K562 (cell line): Measurements from ENCODE around the gene CENPO. TPM values are rescaled to one million over a fixed set of nuclear protein-coding genes. Genes with fewer than 3 reads are reported as not detected.

Experiments
- ATAC-seq: fragments of 200-7000 bp; cut with Tn5 transposase; 3 replicates; pipeline ENCODE4 v1.9.1; 2020; ENCODE audit warnings: moderate library complexity
- BruUV-seq: library from RNA; stranded (reverse); fragments of 400-500 nt; replicated peaks from 2 replicates; lab custom pipeline; 2021; lab: Mats Ljungman, UMichigan
- CTCF ChIA-PET: fragments of 300-600 bp; formaldehyde crosslinking; extraction: SDS; loops from one replicate; lab custom pipeline; 2021; ENCODE audit warnings: low intra/inter-chr PET ratio; lab: Yijun Ruan, JAX
- POLR2A ChIA-PET: fragments of 300-600, 350-650 bp; sonication (Branson Sonifier 250); formaldehyde crosslinking; extraction: SDS; loops from one replicate; lab custom pipeline; 2021; ENCODE audit warnings: antibody characterized with exemption, inconsistent platforms; lab: Yijun Ruan, JAX
- DNase-seq, 4 experiments: peaks; one replicate each; pipeline versions ENCODE4 v3.0.0 to v3.0.0-alpha.2; 2011 to 2018; ENCODE audit warnings: low spot score in 3 of 4, mixed read lengths in 3 of 4; ENCODE audit errors: extremely low read depth in 1 of 4
- FAIRE-seq: peaks from 2 replicates; lab custom pipeline; 2011; peaks lifted over from hg19 to GRCh38; lab: Jason Lieb, UNC
- H2AFZ ChIP-seq: 2 replicates; pipeline ENCODE4 v1.6.0; 2011; ENCODE audit warnings: low read depth, low read length, control low read depth, inconsistent platforms
- H3K27ac ChIP-seq: fragments of 200-600 bp; 3 replicates; pipeline ENCODE4 v1.8.0; 2011; ENCODE audit warnings: low read depth, mild to moderate bottlenecking, control low read depth, inconsistent platforms, low read length, moderate library complexity, mixed read lengths; ENCODE audit errors: extremely low read depth
- H3K27me3 ChIP-seq, 2 experiments: fragments of 300-600 bp in 1 of 2; 2 replicates in 1 of 2; 3 replicates in 1 of 2; pipeline versions ENCODE4 v1.6.0 to v1.8.0; 2011; ENCODE audit warnings: inconsistent platforms in 2 of 2, low read length in 2 of 2, mild to moderate bottlenecking in 1 of 2, mixed read lengths in 1 of 2, moderate library complexity in 1 of 2; ENCODE audit not compliant: control insufficient read depth in 2 of 2, insufficient read depth in 2 of 2
- H3K36me3 ChIP-seq: fragments of 300-600 bp; 3 replicates; pipeline ENCODE4 v1.8.0; 2011; ENCODE audit warnings: mild to moderate bottlenecking, low read length, inconsistent platforms; ENCODE audit not compliant: control insufficient read depth, insufficient read depth
- H3K4me1 ChIP-seq, 2 experiments: fragments of 200-600 bp in 1 of 2; replicated peaks in 1 of 2; 2 replicates in 1 of 2; 3 replicates in 1 of 2; pipeline versions ENCODE4 v1.5.1 to v1.8.0; 2011; ENCODE audit warnings: inconsistent platforms in 2 of 2, low read length in 2 of 2, mild to moderate bottlenecking in 1 of 2, mixed read lengths in 1 of 2, moderate library complexity in 1 of 2; ENCODE audit not compliant: control insufficient read depth in 2 of 2, insufficient read depth in 2 of 2
- H3K4me2 ChIP-seq: 2 replicates; pipeline ENCODE4 v1.6.1; 2011; ENCODE audit warnings: low read length, control low read depth, inconsistent platforms, mixed read lengths; ENCODE audit not compliant: insufficient read depth
- H3K4me3 ChIP-seq: fragments of 200-600 bp; sonication (generic), shearing (Covaris generic); 2 replicates; pipeline ENCODE4 v1.5.1; 2016; ENCODE audit warnings: control low read depth, inconsistent platforms
- H3K79me2 ChIP-seq: fragments of 200-600 bp; 3 replicates; pipeline ENCODE4 v1.8.0; 2011; ENCODE audit warnings: low read length, inconsistent platforms; ENCODE audit not compliant: control insufficient read depth, insufficient read depth
- H3K9ac ChIP-seq, 2 experiments: 2 replicates each; pipeline versions ENCODE4 v1.6.0 to v1.6.1; 2011; ENCODE audit warnings: low read depth in 2 of 2, low read length in 2 of 2, control low read depth in 1 of 2, inconsistent platforms in 1 of 2, mild to moderate bottlenecking in 1 of 2, mixed read lengths in 1 of 2; ENCODE audit not compliant: insufficient read depth in 1 of 2
- H3K9me1 ChIP-seq: one replicate; pipeline ENCODE4 v1.6.0; 2011; ENCODE audit warnings: inconsistent platforms, mild to moderate bottlenecking, low read length, moderate library complexity; ENCODE audit not compliant: control insufficient read depth, insufficient read depth
- H3K9me3 ChIP-seq: replicated peaks from 2 replicates; pipeline ENCODE4 v1.5.1; 2011; ENCODE audit warnings: low read depth, low read length, inconsistent platforms; ENCODE audit not compliant: control insufficient read depth, insufficient read depth
- H4K20me1 ChIP-seq: replicated peaks from 2 replicates; pipeline ENCODE4 v1.6.1; 2011; ENCODE audit warnings: low read length, inconsistent platforms, mixed read lengths; ENCODE audit not compliant: control insufficient read depth, insufficient read depth
- BRCA1 ChIP-seq, 2 experiments: fragments of 450-650 bp in 1 of 2; sonication (generic) in 1 of 2; formaldehyde crosslinking in 1 of 2; IDR thresholded peaks; 2 replicates each; pipeline versions ENCODE4 v1.5.0 to v1.6.1; 2017 to 2020; ENCODE audit warnings: mild to moderate bottlenecking in 1 of 2, missing genetic modification reagents in 1 of 2
- PHF8 ChIP-seq: fragments of 200-600 bp; sonication (generic); IDR thresholded peaks from 2 replicates; pipeline ENCODE4 v1.6.1; 2012; ENCODE audit warnings: mixed run types, mild to moderate bottlenecking, inconsistent platforms, low read length, moderate library complexity, borderline replicate concordance
- ZNF57 ChIP-seq: fragments of 450-650 bp; formaldehyde crosslinking; IDR thresholded peaks from 2 replicates; pipeline ENCODE4 v1.4.0; 2020; ENCODE audit warnings: mild to moderate bottlenecking, moderate library complexity
- WGBS: fragments of 100-300 bp; shearing (Covaris generic); methylation state at CpG from one replicate; pipeline ENCODE4 v1.1.6; 2016; ENCODE audit warnings: low coverage, mixed read lengths; ENCODE audit not compliant: insufficient coverage; ENCODE audit errors: missing lambda C conversion rate; 5-methylcytosine and 5-hydroxymethylcytosine counted together
- in situ Hi-C: fragments of 300-500 bp; cut with MboI; formaldehyde crosslinking; loops from 4 replicates; pipeline ENCODE4 v1.15.0; 2018; ENCODE audit warnings: inconsistent platforms, mixed read lengths
- intact Hi-C: fragments of 100-400 bp; cut with micrococcal nuclease; formaldehyde crosslinking; loops from 2 replicates; pipeline ENCODE4 v1.14.2; 2022
- polyA plus RNA-seq, 8 experiments: library from polyadenylated mRNA; depleted of rRNA in 4 of 8; stranded (reverse) in 5 of 8; unstranded in 3 of 8; fragments of >200 nt; fragmentation: Nextera tagmentation in 2 of 8; fragmentation: Illumina TruSeq in 1 of 8; extraction: Ambion mirVana in 2 of 8; extraction: Trizol in 1 of 8; gene quantifications; 2 replicates each; pipeline versions ENCODE4 v1.2.1 to v1.2.3, GENCODE V29; 2011 to 2014; ENCODE audit warnings: inconsistent platforms in 1 of 8, missing spikeins in 1 of 8
- total RNA-seq, 7 experiments: library from RNA; depleted of rRNA in 6 of 7; stranded (reverse); fragments of >200 nt in 6 of 7; fragmentation: Illumina TruSeq in 2 of 7; extraction: Trizol in 2 of 7; gene quantifications; 2 replicates each; pipeline versions ENCODE4 v1.2.1 to v1.2.3, GENCODE V29; 2011 to 2021; ENCODE audit warnings: low replicate concordance in 1 of 7
- TF ChIP-seq, protein P1 (sequence below): sonication (generic); formaldehyde crosslinking; IDR thresholded peaks from 2 replicates; pipeline ENCODE4 v1.8.1; 2023; ENCODE audit warnings: mild to moderate bottlenecking, missing genetic modification reagents, moderate library complexity
- TF ChIP-seq, protein P2 (sequence below): fragments of 450-650 bp; formaldehyde crosslinking; IDR thresholded peaks from 2 replicates; pipeline ENCODE4 v1.4.0; 2020; ENCODE audit warnings: mild to moderate bottlenecking, moderate library complexity
- TF ChIP-seq, protein P3 (sequence below): fragments of 250-450 bp; sonication (Bioruptor Pico); IDR thresholded peaks from 2 replicates; pipeline ENCODE4 v1.5.1; 2021; ENCODE audit warnings: mild to moderate bottlenecking
- TF ChIP-seq, protein P4 (sequence below), 2 experiments: fragments of 450-650 bp in 1 of 2; sonication (generic) in 1 of 2; formaldehyde crosslinking in 1 of 2; IDR thresholded peaks; 2 replicates each; pipeline versions ENCODE4 v1.7.1 to v1.9.0; 2016 to 2022; ENCODE audit warnings: inconsistent platforms in 1 of 2, mild to moderate bottlenecking in 1 of 2, missing genetic modification reagents in 1 of 2

CENPO gene
- total and polyA plus RNA-seq, 9 of the 15 experiments (the other 6 are each of a cell fraction or from before 2014, with no cell fraction given), result 30.6 to 59.4 (median 38.9) TPM

DNA sequence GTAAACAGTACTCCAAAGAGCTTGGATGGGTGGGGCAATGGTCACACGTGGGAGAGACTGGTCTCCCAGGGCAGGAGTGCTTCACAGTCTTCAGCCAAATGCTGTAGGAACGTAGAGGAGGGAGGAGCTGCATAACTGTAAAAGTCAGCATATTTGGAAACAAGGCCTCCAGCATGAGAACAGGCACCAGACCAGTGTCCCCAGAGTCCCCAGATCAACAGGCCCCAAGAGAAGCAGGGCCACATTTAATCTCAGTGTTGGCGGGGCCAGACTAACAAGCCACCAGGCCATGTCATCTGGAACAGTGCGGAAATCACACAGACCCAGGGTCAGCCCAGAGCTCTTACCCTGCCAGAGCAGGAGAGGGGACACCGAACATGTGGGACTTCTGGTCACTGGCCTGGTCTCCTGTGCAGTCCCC, 63.6 kb downstream of the CENPO start:
- CTCF ChIA-PET, result no interaction called here
- Histone ChIP-seq H3K4me2 (no peak overlapping the region), H2AFZ (no peak overlapping the region), H3K9me3 (no peaks in the 10 kb centered on the region), H3K27ac (no peak overlapping the region), H3K9ac (peak overlapping the region in 1 of 2 experiments; percentile 73; a peak in 1 of 4 replicates), H3K4me3 (no peak overlapping the region), H3K4me1 (peaks cover 7% of the 10 kb centered on the region in 2 experiments; a peak in 3 of 5 replicates), H3K9me1 (no peaks in the 10 kb centered on the region), H3K27me3 (no peaks in the 10 kb centered on the region), H3K36me3 (peaks cover 8% of the 10 kb centered on the region; the same call in 2 of the 3 replicates), H3K79me2 (no peaks in the 10 kb centered on the region), H4K20me1 (no peaks in the 10 kb centered on the region; the same call in 1 of the 2 replicates)
- ATAC-seq, result no peak
- POLR2A ChIA-PET, result no interaction called here
- no peak for FAIRE-seq
- no TSS peak for BruUV-seq
- intact Hi-C loops, result loop anchor here (10.0 kb wide), 1 partner anchor 118 kb away; the partner anchor contains the start of gene DNAJC27
- WGBS, result 78% methylated on average over 5 of the region's 5 CpGs
- no peak for DNase-seq
- in situ Hi-C loops, result no loop called here
- TF ChIP-seq, protein P1, sequence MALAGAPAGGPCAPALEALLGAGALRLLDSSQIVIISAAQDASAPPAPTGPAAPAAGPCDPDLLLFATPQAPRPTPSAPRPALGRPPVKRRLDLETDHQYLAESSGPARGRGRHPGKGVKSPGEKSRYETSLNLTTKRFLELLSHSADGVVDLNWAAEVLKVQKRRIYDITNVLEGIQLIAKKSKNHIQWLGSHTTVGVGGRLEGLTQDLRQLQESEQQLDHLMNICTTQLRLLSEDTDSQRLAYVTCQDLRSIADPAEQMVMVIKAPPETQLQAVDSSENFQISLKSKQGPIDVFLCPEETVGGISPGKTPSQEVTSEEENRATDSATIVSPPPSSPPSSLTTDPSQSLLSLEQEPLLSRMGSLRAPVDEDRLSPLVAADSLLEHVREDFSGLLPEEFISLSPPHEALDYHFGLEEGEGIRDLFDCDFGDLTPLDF (CRISPR knock-in tag), result no peak
- TF ChIP-seq BRCA1 (IDR thresholded peaks at IDR 0.05) (no peak), BRCA1 (CRISPR knock-in tag; IDR thresholded peaks at IDR 0.05) (no peak), PHF8 (no peak), ZNF57 (CRISPR knock-in tag) (no peak)
- TF ChIP-seq, protein P2, sequence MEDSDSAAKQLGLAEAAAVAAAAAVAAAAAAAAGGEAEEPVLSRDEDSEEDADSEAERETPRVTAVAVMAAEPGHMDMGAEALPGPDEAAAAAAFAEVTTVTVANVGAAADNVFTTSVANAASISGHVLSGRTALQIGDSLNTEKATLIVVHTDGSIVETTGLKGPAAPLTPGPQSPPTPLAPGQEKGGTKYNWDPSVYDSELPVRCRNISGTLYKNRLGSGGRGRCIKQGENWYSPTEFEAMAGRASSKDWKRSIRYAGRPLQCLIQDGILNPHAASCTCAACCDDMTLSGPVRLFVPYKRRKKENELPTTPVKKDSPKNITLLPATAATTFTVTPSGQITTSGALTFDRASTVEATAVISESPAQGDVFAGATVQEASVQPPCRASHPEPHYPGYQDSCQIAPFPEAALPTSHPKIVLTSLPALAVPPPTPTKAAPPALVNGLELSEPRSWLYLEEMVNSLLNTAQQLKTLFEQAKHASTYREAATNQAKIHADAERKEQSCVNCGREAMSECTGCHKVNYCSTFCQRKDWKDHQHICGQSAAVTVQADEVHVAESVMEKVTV, result no peak
- TF ChIP-seq, protein P3, sequence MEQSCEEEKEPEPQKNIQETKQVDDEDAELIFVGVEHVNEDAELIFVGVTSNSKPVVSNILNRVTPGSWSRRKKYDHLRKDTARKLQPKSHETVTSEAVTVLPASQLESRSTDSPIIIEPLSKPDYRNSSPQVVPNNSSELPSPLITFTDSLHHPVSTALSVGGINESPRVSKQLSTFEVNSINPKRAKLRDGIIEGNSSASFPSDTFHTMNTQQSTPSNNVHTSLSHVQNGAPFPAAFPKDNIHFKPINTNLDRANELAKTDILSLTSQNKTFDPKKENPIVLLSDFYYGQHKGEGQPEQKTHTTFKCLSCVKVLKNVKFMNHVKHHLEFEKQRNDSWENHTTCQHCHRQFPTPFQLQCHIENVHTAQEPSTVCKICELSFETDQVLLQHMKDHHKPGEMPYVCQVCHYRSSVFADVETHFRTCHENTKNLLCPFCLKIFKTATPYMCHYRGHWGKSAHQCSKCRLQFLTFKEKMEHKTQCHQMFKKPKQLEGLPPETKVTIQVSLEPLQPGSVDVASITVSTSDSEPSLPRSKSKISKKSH (CRISPR knock-in tag), result no peak
- TF ChIP-seq, protein P4, sequence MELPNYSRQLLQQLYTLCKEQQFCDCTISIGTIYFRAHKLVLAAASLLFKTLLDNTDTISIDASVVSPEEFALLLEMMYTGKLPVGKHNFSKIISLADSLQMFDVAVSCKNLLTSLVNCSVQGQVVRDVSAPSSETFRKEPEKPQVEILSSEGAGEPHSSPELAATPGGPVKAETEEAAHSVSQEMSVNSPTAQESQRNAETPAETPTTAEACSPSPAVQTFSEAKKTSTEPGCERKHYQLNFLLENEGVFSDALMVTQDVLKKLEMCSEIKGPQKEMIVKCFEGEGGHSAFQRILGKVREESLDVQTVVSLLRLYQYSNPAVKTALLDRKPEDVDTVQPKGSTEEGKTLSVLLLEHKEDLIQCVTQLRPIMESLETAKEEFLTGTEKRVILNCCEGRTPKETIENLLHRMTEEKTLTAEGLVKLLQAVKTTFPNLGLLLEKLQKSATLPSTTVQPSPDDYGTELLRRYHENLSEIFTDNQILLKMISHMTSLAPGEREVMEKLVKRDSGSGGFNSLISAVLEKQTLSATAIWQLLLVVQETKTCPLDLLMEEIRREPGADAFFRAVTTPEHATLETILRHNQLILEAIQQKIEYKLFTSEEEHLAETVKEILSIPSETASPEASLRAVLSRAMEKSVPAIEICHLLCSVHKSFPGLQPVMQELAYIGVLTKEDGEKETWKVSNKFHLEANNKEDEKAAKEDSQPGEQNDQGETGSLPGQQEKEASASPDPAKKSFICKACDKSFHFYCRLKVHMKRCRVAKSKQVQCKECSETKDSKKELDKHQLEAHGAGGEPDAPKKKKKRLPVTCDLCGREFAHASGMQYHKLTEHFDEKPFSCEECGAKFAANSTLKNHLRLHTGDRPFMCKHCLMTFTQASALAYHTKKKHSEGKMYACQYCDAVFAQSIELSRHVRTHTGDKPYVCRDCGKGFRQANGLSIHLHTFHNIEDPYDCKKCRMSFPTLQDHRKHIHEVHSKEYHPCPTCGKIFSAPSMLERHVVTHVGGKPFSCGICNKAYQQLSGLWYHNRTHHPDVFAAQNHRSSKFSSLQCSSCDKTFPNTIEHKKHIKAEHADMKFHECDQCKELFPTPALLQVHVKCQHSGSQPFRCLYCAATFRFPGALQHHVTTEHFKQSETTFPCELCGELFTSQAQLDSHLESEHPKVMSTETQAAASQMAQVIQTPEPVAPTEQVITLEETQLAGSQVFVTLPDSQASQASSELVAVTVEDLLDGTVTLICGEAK (IDR thresholded peaks at IDR 0.05), result no peak
- TF ChIP-seq, protein P4 (CRISPR knock-in tag; IDR thresholded peaks at IDR 0.05), result no peak
